H9 (cell line): ENCODE data around the gene ERFE. TPM values are rescaled to one million over a fixed set of nuclear protein-coding genes. Genes with fewer than 3 reads are reported as not detected.

Experiments
- DNase-seq: peaks from one replicate; pipeline ENCODE4 v3.0.0-alpha.2; 2017
- H2AFZ ChIP-seq: one replicate; pipeline ENCODE4 v1.6.1; 2013; ENCODE audit warnings: mild to moderate bottlenecking, low read length, control low read depth, moderate library complexity
- H2AK5ac ChIP-seq: 2 replicates; pipeline ENCODE4 v1.6.1; 2013; ENCODE audit warnings: low read length, control low read depth, mixed read lengths; ENCODE audit not compliant: insufficient read length
- H2BK120ac ChIP-seq: one replicate; pipeline ENCODE4 v1.6.1; 2013; ENCODE audit warnings: low read depth, mild to moderate bottlenecking, low read length, control low read depth, inconsistent platforms; ENCODE audit not compliant: poor library complexity, severe bottlenecking
- H2BK12ac ChIP-seq: 2 replicates; pipeline ENCODE4 v1.6.1; 2013; ENCODE audit warnings: low read length, control low read depth, mixed read lengths, low read depth; ENCODE audit not compliant: insufficient read length
- H2BK15ac ChIP-seq: 2 replicates; pipeline ENCODE4 v1.6.1; 2013; ENCODE audit warnings: low read depth, low read length, control low read depth
- H2BK20ac ChIP-seq: one replicate; pipeline ENCODE4 v1.6.1; 2013; ENCODE audit warnings: low read depth, mild to moderate bottlenecking, low read length, control low read depth, inconsistent platforms; ENCODE audit not compliant: poor library complexity, severe bottlenecking
- H2BK5ac ChIP-seq: 2 replicates; pipeline ENCODE4 v1.6.1; 2013; ENCODE audit warnings: low read length, control low read depth, mixed read lengths; ENCODE audit not compliant: insufficient read length
- H3K14ac ChIP-seq: 2 replicates; pipeline ENCODE4 v1.6.1; 2013; ENCODE audit warnings: low read length, control low read depth; ENCODE audit not compliant: insufficient read depth
- H3K18ac ChIP-seq: 2 replicates; pipeline ENCODE4 v1.6.1; 2013; ENCODE audit warnings: low read depth, mild to moderate bottlenecking, mixed read lengths, low read length, control low read depth; ENCODE audit not compliant: insufficient read length
- H3K23ac ChIP-seq: 2 replicates; pipeline ENCODE4 v1.6.1; 2013; ENCODE audit warnings: low read length, control low read depth, mixed read lengths, low read depth; ENCODE audit not compliant: insufficient read length
- H3K23me2 ChIP-seq: 2 replicates; pipeline ENCODE4 v1.6.1; 2013; ENCODE audit warnings: low read depth, mild to moderate bottlenecking, mixed read lengths, low read length, control low read depth; ENCODE audit not compliant: insufficient read length, poor library complexity, severe bottlenecking
- H3K27ac ChIP-seq: 2 replicates; pipeline ENCODE4 v1.5.1; 2013; ENCODE audit warnings: low read length, control low read depth, mixed read lengths, low read depth; ENCODE audit not compliant: insufficient read length
- H3K27me3 ChIP-seq: 2 replicates; pipeline ENCODE4 v1.6.1; 2013; ENCODE audit warnings: low read length, control low read depth, inconsistent platforms; ENCODE audit not compliant: insufficient read depth
- H3K4ac ChIP-seq: 2 replicates; pipeline ENCODE4 v1.6.1; 2013; ENCODE audit warnings: low read depth, mild to moderate bottlenecking, control low read depth, inconsistent platforms, low read length, moderate library complexity
- H3K4me1 ChIP-seq: 2 replicates; pipeline ENCODE4 v1.6.1; 2013; ENCODE audit warnings: low read length, control low read depth, inconsistent platforms; ENCODE audit not compliant: insufficient read depth
- H3K4me2 ChIP-seq: 2 replicates; pipeline ENCODE4 v1.6.1; 2013; ENCODE audit warnings: low read length, control low read depth, mixed read lengths; ENCODE audit not compliant: insufficient read length, insufficient read depth
- H3K56ac ChIP-seq: 2 replicates; pipeline ENCODE4 v1.6.1; 2013; ENCODE audit warnings: low read depth, mild to moderate bottlenecking, mixed read lengths, low read length, control low read depth; ENCODE audit not compliant: insufficient read length
- H3K79me1 ChIP-seq: 2 replicates; pipeline ENCODE4 v1.6.1; 2013; ENCODE audit warnings: low read depth, mild to moderate bottlenecking, moderate library complexity, low read length, control low read depth, inconsistent platforms; ENCODE audit not compliant: insufficient read depth, poor library complexity, severe bottlenecking
- H3K79me2 ChIP-seq: 2 replicates; pipeline ENCODE4 v1.6.1; 2013; ENCODE audit warnings: low read length, control low read depth, inconsistent platforms; ENCODE audit not compliant: insufficient read depth
- H3K9ac ChIP-seq: 2 replicates; pipeline ENCODE4 v1.6.1; 2013; ENCODE audit warnings: low read length, control low read depth, mixed read lengths; ENCODE audit not compliant: insufficient read length; ENCODE audit errors: extremely low read depth
- H3K9me3 ChIP-seq: one replicate; pipeline ENCODE4 v1.6.1; 2013; ENCODE audit warnings: low read depth, low read length, inconsistent platforms; ENCODE audit not compliant: control insufficient read depth
- H3T11ph ChIP-seq: one replicate; pipeline ENCODE4 v1.6.1; 2013; ENCODE audit warnings: mild to moderate bottlenecking, low read length, control low read depth, inconsistent platforms
- H4K20me1 ChIP-seq: one replicate; pipeline ENCODE4 v1.6.1; 2013; ENCODE audit not compliant: control insufficient read depth, insufficient read length, insufficient read depth
- H4K5ac ChIP-seq: 2 replicates; pipeline ENCODE4 v1.6.1; 2013; ENCODE audit warnings: low read depth, mild to moderate bottlenecking, mixed read lengths, low read length, control low read depth; ENCODE audit not compliant: insufficient read length
- H4K8ac ChIP-seq: replicated peaks from 2 replicates; pipeline ENCODE4 v1.6.1; 2013; ENCODE audit warnings: low read length, control low read depth, mixed read lengths, low read depth; ENCODE audit not compliant: insufficient read length
- H4K91ac ChIP-seq: 2 replicates; pipeline ENCODE4 v1.6.1; 2013; ENCODE audit warnings: low read depth, mild to moderate bottlenecking, moderate library complexity, mixed read lengths, low read length, control low read depth; ENCODE audit not compliant: insufficient read length
- H3K27ac Mint-ChIP-seq, 3 experiments: 2 replicates in 2 of 3; 3 replicates in 1 of 3; pipeline ENCODE4 v1.8.0; 2020 to 2021; ENCODE audit warnings: mixed read lengths in 3 of 3, mild to moderate bottlenecking in 1 of 3, moderate library complexity in 1 of 3
- H3K27me3 Mint-ChIP-seq: 2 replicates; pipeline ENCODE4 v1.8.0; 2021; ENCODE audit warnings: low read depth, mild to moderate bottlenecking, moderate library complexity, mixed read lengths
- H3K36me3 Mint-ChIP-seq, 3 experiments: 2 replicates in 2 of 3; 3 replicates in 1 of 3; pipeline ENCODE4 v1.8.0; 2020 to 2021; ENCODE audit warnings: low read depth in 3 of 3, mixed read lengths in 3 of 3; ENCODE audit not compliant: insufficient read depth in 1 of 3
- H3K4me1 Mint-ChIP-seq, 2 experiments: 2 replicates each; pipeline ENCODE4 v1.8.0; 2020; ENCODE audit warnings: mixed read lengths in 2 of 2
- H3K4me3 Mint-ChIP-seq, 2 experiments: 2 replicates in 1 of 2; 3 replicates in 1 of 2; pipeline ENCODE4 v1.8.0; 2020 to 2021; ENCODE audit warnings: mild to moderate bottlenecking in 2 of 2, mixed read lengths in 2 of 2, moderate library complexity in 1 of 2
- H3K9me3 Mint-ChIP-seq, 2 experiments: 2 replicates in 1 of 2; 3 replicates in 1 of 2; pipeline ENCODE4 v1.8.0; 2020; ENCODE audit warnings: mild to moderate bottlenecking in 2 of 2, mixed read lengths in 2 of 2, moderate library complexity in 1 of 2
- WGBS: extraction: QIAGEN DNeasy Blood & Tissue Kit; methylation state at CpG from one replicate; pipeline ENCODE4 v1.1.7; 2013; ENCODE audit warnings: missing lambda C conversion rate, low lambda C conversion rate, mixed read lengths; ENCODE audit not compliant: insufficient read length; ENCODE audit errors: extremely low coverage; 5-methylcytosine and 5-hydroxymethylcytosine counted together
- total RNA-seq: library from RNA; stranded (reverse); gene quantifications from 2 replicates; pipeline ENCODE4 v1.2.1, GENCODE V29; 2021
- TF ChIP-seq, protein P1 (sequence below): fragments of 200-600 bp; sonication (generic); conservative IDR thresholded peaks from 3 replicates; pipeline ENCODE4 v1.8.0; 2021; ENCODE audit warnings: antibody characterized with exemption, mild to moderate bottlenecking

ERFE gene
- total RNA-seq, 1 experiment from 2014 or later = 2.1 TPM

DNA sequence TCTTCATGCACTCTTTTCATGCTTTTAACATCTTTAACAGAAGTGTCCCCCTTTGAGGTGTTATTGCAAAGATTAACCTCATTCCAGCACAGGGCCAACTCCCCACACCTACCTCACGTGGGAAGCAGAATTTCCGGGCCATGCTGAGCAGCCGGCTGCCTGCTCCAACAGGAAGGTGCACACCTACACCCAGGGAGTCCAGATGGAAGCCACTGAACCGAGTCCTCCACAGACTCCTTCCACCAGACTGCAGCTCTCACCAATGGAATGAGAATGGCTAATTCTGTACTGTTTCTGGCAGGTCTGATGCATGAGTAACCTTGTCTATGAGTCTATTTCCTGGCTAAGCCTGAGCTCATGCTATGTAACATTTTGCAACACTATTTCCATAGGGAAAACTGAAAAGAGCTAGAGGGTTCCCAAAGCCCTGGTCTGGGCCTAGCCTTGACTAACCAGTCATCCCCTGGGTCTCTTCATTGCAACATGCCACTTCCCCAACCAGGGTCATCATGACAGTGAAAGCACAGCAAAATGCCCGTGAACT is 11.0 kb downstream of the ERFE start:
- Histone ChIP-seq H3K9ac (no peak overlapping the region), H3K4me2 (no peak overlapping the region)
- peak overlapping the region in 1 of 3 experiments; percentile 72; a peak in 1 of 7 replicates for H3K27ac Mint-ChIP-seq

More for the DNA sequence above, 11.0 kb downstream of the ERFE start:
- no peak overlapping the region for H3K56ac ChIP-seq
- no peak overlapping the region for H2AFZ ChIP-seq
- H3K4ac ChIP-seq = no peak overlapping the region
- no peak for DNase-seq
- H2BK12ac ChIP-seq = no peak overlapping the region
- no CpG with 5 or more reads among the region's 5 CpGs for WGBS
- no peak overlapping the region for H2AK5ac ChIP-seq
- H3K4me3 Mint-ChIP-seq = no peak overlapping the region
- no peak overlapping the region for H2BK15ac ChIP-seq
- H3K27ac ChIP-seq = no peak overlapping the region
- no peak overlapping the region for H2BK120ac ChIP-seq
- H2BK5ac ChIP-seq = no peak overlapping the region
- H3K27me3 ChIP-seq = no peaks in the 10 kb centered on the region; the same call in 1 of the 2 replicates
- H3K18ac ChIP-seq = no peak overlapping the region
- no peaks in the 10 kb centered on the region for H3K79me1 ChIP-seq
- H3K23me2 ChIP-seq = no peaks in the 10 kb centered on the region
- H4K91ac ChIP-seq = no peak overlapping the region
- no peak overlapping the region for H2BK20ac ChIP-seq
- no peak overlapping the region for H3K14ac ChIP-seq
- TF ChIP-seq, protein P1, sequence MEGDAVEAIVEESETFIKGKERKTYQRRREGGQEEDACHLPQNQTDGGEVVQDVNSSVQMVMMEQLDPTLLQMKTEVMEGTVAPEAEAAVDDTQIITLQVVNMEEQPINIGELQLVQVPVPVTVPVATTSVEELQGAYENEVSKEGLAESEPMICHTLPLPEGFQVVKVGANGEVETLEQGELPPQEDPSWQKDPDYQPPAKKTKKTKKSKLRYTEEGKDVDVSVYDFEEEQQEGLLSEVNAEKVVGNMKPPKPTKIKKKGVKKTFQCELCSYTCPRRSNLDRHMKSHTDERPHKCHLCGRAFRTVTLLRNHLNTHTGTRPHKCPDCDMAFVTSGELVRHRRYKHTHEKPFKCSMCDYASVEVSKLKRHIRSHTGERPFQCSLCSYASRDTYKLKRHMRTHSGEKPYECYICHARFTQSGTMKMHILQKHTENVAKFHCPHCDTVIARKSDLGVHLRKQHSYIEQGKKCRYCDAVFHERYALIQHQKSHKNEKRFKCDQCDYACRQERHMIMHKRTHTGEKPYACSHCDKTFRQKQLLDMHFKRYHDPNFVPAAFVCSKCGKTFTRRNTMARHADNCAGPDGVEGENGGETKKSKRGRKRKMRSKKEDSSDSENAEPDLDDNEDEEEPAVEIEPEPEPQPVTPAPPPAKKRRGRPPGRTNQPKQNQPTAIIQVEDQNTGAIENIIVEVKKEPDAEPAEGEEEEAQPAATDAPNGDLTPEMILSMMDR = no peak
- 0 out of 5 replicates have a peak, but pooled peaks cover 0 to 3% of the 10 kb centered on the region in 2 experiments for H3K9me3 Mint-ChIP-seq
- H4K8ac ChIP-seq = no peak overlapping the region
- H3T11ph ChIP-seq = no peak overlapping the region
- H3K4me1 ChIP-seq = no peaks in the 10 kb centered on the region
- peaks cover 12% of the 10 kb centered on the region for H3K27me3 Mint-ChIP-seq
- peaks cover 16 to 50% (median 35%) of the 10 kb centered on the region in 3 experiments for H3K36me3 Mint-ChIP-seq
- no peaks in the 10 kb centered on the region for H4K20me1 ChIP-seq
- H3K9me3 ChIP-seq = no peaks in the 10 kb centered on the region
- no peaks in the 10 kb centered on the region for H3K4me1 Mint-ChIP-seq
- no peak overlapping the region for H4K5ac ChIP-seq
- no peaks in the 10 kb centered on the region for H3K79me2 ChIP-seq
- H3K23ac ChIP-seq = no peak overlapping the region
